Measurements from ENCODE around the gene NFATC2. TPM values are rescaled to one million over a fixed set of nuclear protein-coding genes. Genes with fewer than 3 reads are reported as not detected.

NFATC2 gene
- total RNA-seq, 1 experiment from 2014 or later, result 0.61 TPM

- Histone ChIP-seq H4K20me1 (ENCODE audit: control insufficient read depth, insufficient read depth, insufficient read length) (no peaks in the 10 kb centered on the region), H3K4me1 (ENCODE audit: insufficient read depth, low read length) (no peaks in the 10 kb centered on the region; the same call in 1 of the 2 replicates), H4K91ac (ENCODE audit: insufficient read length, low read depth, low read length) (no peak overlapping the region), H3T11ph (ENCODE audit: low read length) (no peak overlapping the region), H2BK120ac (ENCODE audit: low read depth, low read length, poor library complexity, severe bottlenecking) (no peak overlapping the region), H2BK15ac (ENCODE audit: low read depth, low read length) (no peak overlapping the region), H3K79me2 (ENCODE audit: insufficient read depth, low read length) (no peaks in the 10 kb centered on the region), H2BK20ac (ENCODE audit: low read depth, low read length, poor library complexity, severe bottlenecking) (no peak overlapping the region), H3K56ac (ENCODE audit: insufficient read length, low read depth, low read length) (no peak overlapping the region), H3K23me2 (ENCODE audit: insufficient read length, low read depth, low read length, poor library complexity, severe bottlenecking) (no peaks in the 10 kb centered on the region), H2AFZ (ENCODE audit: low read length) (no peak overlapping the region), H3K4me2 (ENCODE audit: insufficient read depth, insufficient read length, low read length) (no peak overlapping the region), H3K79me1 (ENCODE audit: insufficient read depth, low read depth, low read length, poor library complexity, severe bottlenecking) (no peaks in the 10 kb centered on the region), H3K9ac (ENCODE audit: extremely low read depth, insufficient read length, low read length) (no peak overlapping the region), H3K9me3 (ENCODE audit: control insufficient read depth, low read depth, low read length) (no peaks in the 10 kb centered on the region), H2BK5ac (ENCODE audit: insufficient read length, low read length) (no peak overlapping the region), H2BK12ac (ENCODE audit: insufficient read length, low read depth, low read length) (no peak overlapping the region), H3K4ac (ENCODE audit: low read depth, low read length) (no peak overlapping the region), H4K8ac (replicated peaks; ENCODE audit: insufficient read length, low read depth, low read length) (no peak overlapping the region), H3K27ac (ENCODE audit: insufficient read length, low read depth, low read length) (no peak overlapping the region), H4K5ac (ENCODE audit: insufficient read length, low read depth, low read length) (no peak overlapping the region), H3K23ac (ENCODE audit: insufficient read length, low read depth, low read length) (no peak overlapping the region), H3K18ac (ENCODE audit: insufficient read length, low read depth, low read length) (no peak overlapping the region), H2AK5ac (ENCODE audit: insufficient read length, low read length) (no peak overlapping the region), H3K27me3 (ENCODE audit: insufficient read depth, low read length) (no peaks in the 10 kb centered on the region), H3K14ac (ENCODE audit: insufficient read depth, low read length) (no peak overlapping the region)
- H3K27ac Mint-ChIP-seq, result no peak overlapping the region
- no peaks in the 10 kb centered on the region; a peak in 1 of 7 replicates for H3K36me3 Mint-ChIP-seq (ENCODE audit: insufficient read depth in 1 of 3, low read depth in 3 of 3)
- TF ChIP-seq CTCF (conservative IDR thresholded peaks at IDR 0.05), result no peak
- no peak overlapping the region for H3K4me3 Mint-ChIP-seq
- no peaks in the 10 kb centered on the region for H3K9me3 Mint-ChIP-seq
- no peak for DNase-seq
- peaks cover 3% of the 10 kb centered on the region; the same call in 1 of the 2 replicates for H3K27me3 Mint-ChIP-seq (ENCODE audit: low read depth)
- no CpG with 5 or more reads among the region's 10 CpGs for WGBS (ENCODE audit: extremely low coverage, insufficient read length, low lambda C conversion rate)
- peaks cover 12 to 14% of the 10 kb centered on the region in 2 experiments for H3K4me1 Mint-ChIP-seq
These were observed 49.4 kb upstream of the NFATC2 start for GRCh38 chr20:51591871-51592270.
